KOPT-K1 (cell line): ENCODE results near the gene FAM131A.

Source experiments
- H3K27ac ChIP-seq: fragments of 200-600 bp; sonication (generic); 2 replicates; pipeline ENCODE4 v1.5.1; 2016; ENCODE audit warnings: antibody characterized with exemption, mild to moderate bottlenecking, low read depth, low read length; ENCODE audit not compliant: poor library complexity, severe bottlenecking
- H3K36me3 ChIP-seq: fragments of 200-600 bp; sonication (generic); 2 replicates; pipeline ENCODE4 v1.5.1; 2017; ENCODE audit warnings: antibody characterized with exemption, mild to moderate bottlenecking, low read length, moderate library complexity; ENCODE audit not compliant: insufficient read depth
- H3K9me3 ChIP-seq: fragments of 200-600 bp; sonication (generic); 2 replicates; pipeline ENCODE4 v1.5.1; 2017; ENCODE audit warnings: antibody characterized with exemption, low read length, mild to moderate bottlenecking; ENCODE audit not compliant: insufficient read depth, poor library complexity, severe bottlenecking

Gene FAM131A

DNA sequence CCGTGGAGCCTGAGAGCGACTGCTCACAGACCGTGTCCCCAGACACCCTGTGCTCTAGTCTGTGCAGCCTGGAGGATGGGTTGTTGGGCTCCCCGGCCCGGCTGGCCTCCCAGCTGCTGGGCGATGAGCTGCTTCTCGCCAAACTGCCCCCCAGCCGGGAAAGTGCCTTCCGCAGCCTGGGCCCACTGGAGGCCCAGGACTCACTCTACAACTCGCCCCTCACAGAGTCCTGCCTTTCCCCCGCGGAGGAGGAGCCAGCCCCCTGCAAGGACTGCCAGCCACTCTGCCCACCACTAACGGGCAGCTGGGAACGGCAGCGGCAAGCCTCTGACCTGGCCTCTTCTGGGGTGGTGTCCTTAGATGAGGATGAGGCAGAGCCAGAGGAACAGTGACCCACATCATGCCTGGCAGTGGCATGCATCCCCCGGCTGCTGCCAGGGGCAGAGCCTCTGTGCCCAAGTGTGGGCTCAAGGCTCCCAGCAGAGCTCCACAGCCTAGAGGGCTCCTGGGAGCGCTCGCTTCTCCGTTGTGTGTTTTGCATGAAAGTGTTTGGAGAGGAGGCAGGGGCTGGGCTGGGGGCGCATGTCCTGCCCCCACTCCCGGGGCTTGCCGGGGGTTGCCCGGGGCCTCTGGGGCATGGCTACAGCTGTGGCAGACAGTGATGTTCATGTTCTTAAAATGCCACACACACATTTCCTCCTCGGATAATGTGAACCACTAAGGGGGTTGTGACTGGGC, 7.3 kb downstream of the FAM131A start:
- H3K27ac ChIP-seq: no peak overlapping the region
- H3K36me3 ChIP-seq: no peaks in the 10 kb centered on the region

GRCh38 chr3:184345317-184346144, 8.1 kb downstream of the FAM131A start:
- Histone ChIP-seq H3K9me3 (no peaks in the 10 kb centered on the region), H3K27ac (no peak overlapping the region), H3K36me3 (no peaks in the 10 kb centered on the region)

More for the DNA sequence above, 7.3 kb downstream of the FAM131A start:
- no peaks in the 10 kb centered on the region for H3K9me3 ChIP-seq

- no peaks in the 10 kb centered on the region for H3K36me3 ChIP-seq
- H3K9me3 ChIP-seq: no peaks in the 10 kb centered on the region
- H3K27ac ChIP-seq: no peak overlapping the region
Measured at GRCh38 chr3:184346480-184347190, 9.2 kb downstream of the FAM131A start.

GRCh38 chr3:184347321-184348056, 10.1 kb downstream of the FAM131A start:
- H3K36me3 ChIP-seq: no peaks in the 10 kb centered on the region

GRCh38 chr3:184348057-184348382, 10.6 kb downstream of the FAM131A start:
- no peak overlapping the region for H3K27ac ChIP-seq
- H3K36me3 ChIP-seq: no peaks in the 10 kb centered on the region
- no peaks in the 10 kb centered on the region for H3K9me3 ChIP-seq

More at GRCh38 chr3:184347321-184348056, 10.1 kb downstream of the FAM131A start:
- Histone ChIP-seq H3K9me3 (no peaks in the 10 kb centered on the region), H3K27ac (no peak overlapping the region)

DNA sequence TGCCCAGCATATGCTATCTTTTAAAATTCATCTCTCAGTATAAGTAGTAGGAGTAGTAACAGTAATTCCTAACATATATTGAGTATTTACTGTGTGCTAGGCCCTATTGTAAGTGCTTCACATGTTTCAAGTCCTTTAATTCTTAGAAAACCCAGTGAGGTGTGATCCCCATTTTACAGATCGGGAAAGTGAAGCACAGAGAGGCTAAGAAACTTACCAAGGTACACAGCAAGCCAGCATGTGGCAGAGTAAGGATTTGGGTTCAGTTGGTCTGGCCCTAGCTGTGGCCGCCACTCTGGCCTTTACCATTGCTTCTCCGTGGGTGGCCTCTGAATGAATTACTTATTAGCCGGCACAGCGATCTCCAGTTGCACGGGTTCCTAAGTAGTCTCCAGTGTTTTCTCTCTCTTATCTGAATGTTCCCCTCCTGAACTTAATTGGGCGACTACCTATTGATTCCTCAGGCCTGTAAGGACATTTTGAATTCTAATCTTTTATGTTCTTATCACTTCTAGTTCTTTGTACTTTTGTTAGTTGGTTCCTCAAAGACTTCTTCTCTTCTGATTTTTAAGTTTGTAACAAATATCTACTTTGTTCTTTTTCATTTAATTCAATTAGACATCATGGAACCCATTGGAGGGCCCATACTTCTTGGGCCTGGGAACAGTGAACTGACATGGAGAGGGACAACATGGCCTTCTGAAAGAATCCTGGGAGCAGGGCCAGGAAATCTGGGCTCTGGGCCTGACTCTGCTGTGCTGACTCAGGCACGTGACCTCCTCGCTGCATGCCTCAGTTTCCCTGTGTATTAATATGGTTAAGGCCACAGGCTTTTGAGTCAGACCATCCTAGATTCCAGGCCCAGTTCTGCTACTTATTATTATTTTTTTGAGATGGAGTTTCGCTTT, 12.4 kb downstream of the FAM131A start:
- no peaks in the 10 kb centered on the region for H3K9me3 ChIP-seq
- H3K27ac ChIP-seq: no peak overlapping the region
- no peaks in the 10 kb centered on the region for H3K36me3 ChIP-seq

- Histone ChIP-seq H3K36me3 (no peaks in the 10 kb centered on the region), H3K27ac (no peak overlapping the region), H3K9me3 (no peaks in the 10 kb centered on the region)
Measured at GRCh38 chr3:184350618-184351017, 13.2 kb downstream of the FAM131A start.

DNA sequence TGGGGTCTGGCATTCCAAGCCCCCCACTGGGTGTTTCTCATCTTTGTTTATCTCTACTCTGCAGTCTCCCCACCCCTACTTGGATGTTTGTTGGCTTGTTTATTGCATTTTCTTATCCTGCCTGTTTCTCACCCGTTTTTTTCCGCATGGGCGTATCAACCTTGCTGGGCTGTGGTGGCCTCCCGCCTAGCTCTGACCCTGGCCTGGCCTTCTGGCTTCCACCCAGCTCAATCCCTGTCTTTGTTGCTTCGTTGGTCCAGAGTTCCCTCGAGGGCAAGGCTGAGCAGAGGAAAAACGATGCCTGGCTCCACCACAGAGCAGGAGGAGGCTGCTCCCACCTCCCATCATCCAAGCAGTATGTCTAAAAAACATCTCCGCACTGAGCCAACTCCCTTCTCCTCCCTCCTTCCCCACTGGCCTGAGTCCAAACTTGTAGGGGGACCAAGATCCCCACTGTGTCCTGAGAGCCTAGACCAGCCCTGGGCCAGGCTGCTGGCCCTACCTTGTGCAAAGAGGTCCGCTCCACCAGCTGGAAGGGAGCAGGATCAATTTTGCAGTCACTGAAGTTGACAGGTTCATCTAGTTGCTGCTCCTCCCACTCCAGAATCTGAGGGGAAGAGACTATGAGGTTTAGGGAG, 14.2 kb downstream of the FAM131A start:
- no peak overlapping the region for H3K27ac ChIP-seq
- H3K9me3 ChIP-seq: no peaks in the 10 kb centered on the region
- H3K36me3 ChIP-seq: no peaks in the 10 kb centered on the region

- Histone ChIP-seq H3K36me3 (no peaks in the 10 kb centered on the region; the same call in 1 of the 2 replicates), H3K27ac (no peak overlapping the region)
Measured at GRCh38 chr3:184352149-184352785, 14.9 kb downstream of the FAM131A start.

DNA sequence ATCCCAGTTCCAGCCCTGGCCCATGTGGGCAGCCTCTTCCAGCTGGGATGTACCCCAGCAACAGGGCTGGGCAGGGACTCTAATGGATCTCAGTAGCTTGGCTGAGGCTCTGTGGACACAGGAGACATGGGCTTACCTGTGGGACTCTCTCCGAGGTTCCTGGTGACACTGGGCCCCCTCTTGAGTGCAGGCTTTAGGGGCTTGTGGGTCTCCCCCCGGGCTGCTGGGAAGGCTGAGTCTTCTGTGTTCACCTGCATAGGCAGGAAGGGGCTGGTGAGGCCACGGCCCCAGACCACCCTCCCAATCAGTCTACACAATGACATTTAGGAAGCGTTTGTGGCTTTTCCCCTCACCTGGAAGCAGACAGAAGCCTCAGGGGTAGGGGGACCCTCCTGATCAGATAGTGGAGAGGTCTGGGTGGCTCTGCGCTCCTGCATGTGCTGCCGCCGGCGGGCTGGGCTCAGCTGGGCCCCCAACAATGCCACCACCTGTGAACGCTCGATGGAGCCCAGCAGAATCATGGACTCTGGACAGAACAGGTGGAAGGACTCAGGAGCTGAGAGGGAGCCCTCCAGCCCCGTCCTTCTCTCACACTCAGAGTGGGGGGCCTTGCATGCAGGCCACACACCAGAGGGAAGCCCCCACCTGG, 15.6 kb downstream of the FAM131A start:
- Histone ChIP-seq H3K27ac (no peak overlapping the region), H3K36me3 (no peaks in the 10 kb centered on the region; the same call in 1 of the 2 replicates), H3K9me3 (no peaks in the 10 kb centered on the region)

More at GRCh38 chr3:184352149-184352785, 14.9 kb downstream of the FAM131A start:
- H3K9me3 ChIP-seq: no peaks in the 10 kb centered on the region

DNA sequence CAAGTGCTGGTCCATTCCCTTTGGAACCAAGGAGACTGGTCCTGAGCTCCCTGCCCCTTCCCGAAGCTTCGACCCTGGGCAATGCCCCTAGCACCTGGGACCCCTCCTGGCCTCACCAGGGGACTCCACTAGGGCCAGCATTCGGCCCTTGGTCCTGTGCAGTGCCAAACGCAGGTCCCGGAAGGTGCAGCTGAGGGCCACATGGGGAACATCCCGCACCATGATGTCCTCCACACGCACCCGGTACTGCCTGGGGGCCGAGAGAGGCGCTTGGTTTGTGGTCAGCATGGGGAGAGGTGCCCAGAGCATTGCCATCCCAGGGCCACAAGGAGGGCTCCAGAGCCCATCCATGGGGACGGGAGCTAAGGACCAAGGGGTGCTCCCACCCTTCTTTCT, 16.1 kb downstream of the FAM131A start:
- H3K36me3 ChIP-seq: no peaks in the 10 kb centered on the region; the same call in 1 of the 2 replicates
- H3K27ac ChIP-seq: no peak overlapping the region
- no peaks in the 10 kb centered on the region for H3K9me3 ChIP-seq

DNA sequence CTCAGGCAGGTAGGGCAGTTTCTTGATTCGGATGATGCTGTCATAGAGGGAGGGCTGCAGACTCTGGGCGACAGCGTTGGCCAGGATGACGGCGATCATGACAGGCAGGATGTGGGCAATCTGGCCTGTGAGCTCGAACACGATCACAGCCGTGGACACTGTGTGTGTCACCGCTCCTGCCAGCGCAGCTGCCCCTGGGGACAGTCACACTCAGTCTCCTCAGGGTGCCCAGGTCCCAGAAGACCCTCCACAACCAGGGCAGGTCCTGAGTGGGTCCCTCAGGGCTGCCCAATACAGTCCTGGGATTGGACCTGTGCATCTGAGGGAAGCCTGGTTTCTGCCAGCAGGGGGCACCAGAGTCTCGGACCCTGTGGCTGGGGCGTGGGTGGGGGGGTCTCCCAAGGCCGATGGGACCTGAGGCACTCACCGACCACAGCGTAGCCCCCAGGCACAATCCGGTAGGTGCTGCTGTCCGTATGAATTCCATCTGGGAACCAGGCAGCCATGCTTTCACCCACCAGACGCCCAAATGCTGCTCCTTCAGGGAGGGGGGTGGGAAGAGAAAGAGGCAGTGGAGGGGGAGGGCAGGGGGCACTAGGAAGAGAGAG, 16.8 kb downstream of the FAM131A start:
- H3K36me3 ChIP-seq: no peaks in the 10 kb centered on the region; the same call in 1 of the 2 replicates

More for the DNA sequence above, 16.8 kb downstream of the FAM131A start:
- no peak overlapping the region for H3K27ac ChIP-seq
- H3K9me3 ChIP-seq: no peaks in the 10 kb centered on the region
